ENCODE data around the gene KRTAP20-4.

DNA sequence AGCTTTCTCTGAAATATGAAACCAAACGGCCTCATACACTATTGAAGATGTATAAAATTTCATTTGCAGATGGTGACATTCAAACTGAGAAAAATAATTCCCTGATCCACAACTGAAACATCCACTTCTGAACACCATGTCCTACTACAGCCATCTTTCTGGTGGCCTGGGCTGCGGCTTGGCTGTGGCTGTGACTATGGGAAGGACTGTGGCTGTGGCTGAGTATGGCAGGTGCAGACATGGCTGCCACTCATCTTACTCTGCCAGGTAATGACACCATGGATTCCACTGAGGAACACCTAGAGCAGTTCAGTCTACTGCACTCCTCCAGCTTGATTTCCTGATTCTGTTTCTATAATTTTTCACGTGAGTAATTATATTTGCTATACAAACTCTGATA, at the start of gene KRTAP20-4:
- no peak for TF ChIP-seq RAD21 (conservative IDR thresholded peaks at IDR 0.05 in 1 of 2, IDR thresholded peaks at IDR 0.05 in 1 of 2)
- TF ChIP-seq RNF2 (IDR thresholded peaks at IDR 0.05; ENCODE audit: borderline replicate concordance, low read depth): no peak
- no peak for TF ChIP-seq JUNB (IDR thresholded peaks at IDR 0.05)
- no peak for TF ChIP-seq EP300 (IDR thresholded peaks at IDR 0.05)
- TF ChIP-seq, protein P1, sequence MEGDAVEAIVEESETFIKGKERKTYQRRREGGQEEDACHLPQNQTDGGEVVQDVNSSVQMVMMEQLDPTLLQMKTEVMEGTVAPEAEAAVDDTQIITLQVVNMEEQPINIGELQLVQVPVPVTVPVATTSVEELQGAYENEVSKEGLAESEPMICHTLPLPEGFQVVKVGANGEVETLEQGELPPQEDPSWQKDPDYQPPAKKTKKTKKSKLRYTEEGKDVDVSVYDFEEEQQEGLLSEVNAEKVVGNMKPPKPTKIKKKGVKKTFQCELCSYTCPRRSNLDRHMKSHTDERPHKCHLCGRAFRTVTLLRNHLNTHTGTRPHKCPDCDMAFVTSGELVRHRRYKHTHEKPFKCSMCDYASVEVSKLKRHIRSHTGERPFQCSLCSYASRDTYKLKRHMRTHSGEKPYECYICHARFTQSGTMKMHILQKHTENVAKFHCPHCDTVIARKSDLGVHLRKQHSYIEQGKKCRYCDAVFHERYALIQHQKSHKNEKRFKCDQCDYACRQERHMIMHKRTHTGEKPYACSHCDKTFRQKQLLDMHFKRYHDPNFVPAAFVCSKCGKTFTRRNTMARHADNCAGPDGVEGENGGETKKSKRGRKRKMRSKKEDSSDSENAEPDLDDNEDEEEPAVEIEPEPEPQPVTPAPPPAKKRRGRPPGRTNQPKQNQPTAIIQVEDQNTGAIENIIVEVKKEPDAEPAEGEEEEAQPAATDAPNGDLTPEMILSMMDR (IDR thresholded peaks at IDR 0.05): no peak
- TF ChIP-seq NFE2L2 (conservative IDR thresholded peaks at IDR 0.05; ENCODE audit: low read length): no peak

All from A549 (cell line).